Measurements from ENCODE around the gene PGAM4. TPM values are rescaled to one million over a fixed set of nuclear protein-coding genes. Genes with fewer than 3 reads are reported as not detected.
"Not testable (repeated sequence)": the region's sequence is repeated elsewhere in the genome, so short reads cannot be mapped to it uniquely, and the experiment has no call there.

Gene PGAM4
- polyA plus RNA-seq, 2 of the 4 experiments (the other 2 are of a cell fraction) = not detected

GRCh38 chrX:77949840-77950239 is 19.6 kb downstream of the PGAM4 start:
- POLR2A ChIA-PET = no interaction called here
- Histone ChIP-seq H3K27ac (0 out of 6 replicates have a peak overlapping the region, but pooled peaks of 1 of the 2 experiments have one; percentile 19), H3K4me3 (no peak overlapping the region), H3K4me2 (no peak overlapping the region), H3K9me3 (no peaks in the 10 kb centered on the region), H3K4me1 (peaks cover 30% of the 10 kb centered on the region)
- CTCF ChIA-PET = interaction anchor here (1.2 kb wide), 1 partner anchor 75 kb away, joined by 3 read pairs; no protein-coding TSS in a partner anchor
- TF ChIP-seq RCOR1 (IDR thresholded peaks at IDR 0.05; ENCODE audit: low read depth, low read length) = no peak
- no peak for TF ChIP-seq ZNF302 (CRISPR knock-in tag; IDR thresholded peaks at IDR 0.05)
- TF ChIP-seq RFX5 (IDR thresholded peaks at IDR 0.05) = no peak
- no peak for TF ChIP-seq HES2 (IDR thresholded peaks at IDR 0.05)
- TF ChIP-seq BCL3 (IDR thresholded peaks at IDR 0.05) = no peak
- TF ChIP-seq MAZ (IDR thresholded peaks at IDR 0.05; ENCODE audit: borderline replicate concordance, low read depth, low read length) = no peak
- TF ChIP-seq HOXB13 (CRISPR knock-in tag; IDR thresholded peaks at IDR 0.05; ENCODE audit: low read depth) = no peak
- TF ChIP-seq ESRRA (IDR thresholded peaks at IDR 0.05; ENCODE audit: borderline replicate concordance, low read length) = no peak
- no peak for TF ChIP-seq USF2 (IDR thresholded peaks at IDR 0.05)
- no peak for TF ChIP-seq ZFP36 (IDR thresholded peaks at IDR 0.05; ENCODE audit: borderline replicate concordance, partially characterized antibody)
- no peak for TF ChIP-seq MAX (IDR thresholded peaks at IDR 0.05)
- TF ChIP-seq CBX8 (IDR thresholded peaks at IDR 0.05) = no peak
- 86% methylated on average over 2 of the region's 2 CpGs for WGBS (ENCODE audit: missing lambda C conversion rate)
- ATAC-seq (no peak), FAIRE-seq (peak; percentile 61), DNase-seq (ENCODE audit: low read depth in 1 of 2, low spot score in 1 of 2) (no peak)

- DNase-seq (ENCODE audit: low read depth in 1 of 2, low spot score in 1 of 2) = no peak
- 94% methylated on average over 2 of the region's 2 CpGs for WGBS (ENCODE audit: missing lambda C conversion rate)
- TF ChIP-seq NPAS2 (CRISPR knock-in tag; IDR thresholded peaks at IDR 0.05; ENCODE audit: borderline replicate concordance) (no peak), ZFP36 (IDR thresholded peaks at IDR 0.05; ENCODE audit: borderline replicate concordance, partially characterized antibody) (peak; percentile 15)
- FAIRE-seq = no peak
- Histone ChIP-seq H3K4me3 (no peak overlapping the region), H3K9me3 (no peaks in the 10 kb centered on the region), H3K27ac (no peak overlapping the region), H3K4me1 (peaks cover 17% of the 10 kb centered on the region; the same call in 1 of the 3 replicates), H3K4me2 (no peak overlapping the region)
- ChIA-PET CTCF (interaction anchor here (0.6 kb wide), 2 partner anchors 13 to 1714 kb away, joined by 3 read pairs; no protein-coding TSS in a partner anchor), POLR2A (no interaction called here)
- no peak for ATAC-seq
Measured at GRCh38 chrX:77946571-77946970, 22.9 kb downstream of the PGAM4 start.

GRCh38 chrX:77945910-77946545 is 23.4 kb downstream of the PGAM4 start:
- CTCF ChIA-PET = no interaction called here
- peaks cover 17% of the 10 kb centered on the region; the same call in 1 of the 3 replicates for H3K4me1 ChIP-seq
- TF ChIP-seq MYC (IDR thresholded peaks at IDR 0.05; ENCODE audit: borderline replicate concordance, low read length) (no peak), RNF2 (IDR thresholded peaks at IDR 0.05; ENCODE audit: borderline replicate concordance, low read depth) (no peak), USF2 (IDR thresholded peaks at IDR 0.05) (no peak), MAFK (IDR thresholded peaks at IDR 0.05; ENCODE audit: partially characterized antibody) (no peak), POLR2AphosphoS2 (conservative IDR thresholded peaks at IDR 0.05; ENCODE audit: low read length) (no peak), E2F6 (IDR thresholded peaks at IDR 0.05; ENCODE audit: borderline replicate concordance, low read depth) (no peak), HOXA7 (CRISPR knock-in tag; IDR thresholded peaks at IDR 0.05) (no peak), BCL3 (IDR thresholded peaks at IDR 0.05) (no peak), MAX (IDR thresholded peaks at IDR 0.05) (no peak), PHF8 (IDR thresholded peaks at IDR 0.05; ENCODE audit: borderline replicate concordance, low read depth) (no peak), HOXB13 (CRISPR knock-in tag; IDR thresholded peaks at IDR 0.05; ENCODE audit: low read depth) (no peak)
- no peak for ATAC-seq
- H3K4me3 ChIP-seq = no peak overlapping the region
- H3K4me2 ChIP-seq = no peak overlapping the region
- 90% methylated on average over 7 of the region's 7 CpGs for WGBS (ENCODE audit: missing lambda C conversion rate)
- H3K27ac ChIP-seq = no peak overlapping the region
- no peaks in the 10 kb centered on the region for H3K9me3 ChIP-seq
- DNase-seq (ENCODE audit: low read depth in 1 of 2, low spot score in 1 of 2) = no peak
- peak; percentile 99 for FAIRE-seq
- POLR2A ChIA-PET = no interaction called here

GRCh38 chrX:77945031-77945430 is 24.4 kb downstream of the PGAM4 start:
- CTCF ChIA-PET; H3K9me3 ChIP-seq; DNase-seq (ENCODE audit: low read depth in 1 of 2, low spot score in 1 of 2); FAIRE-seq; H3K4me2 ChIP-seq; ATAC-seq; H3K4me3 ChIP-seq; POLR2A ChIA-PET; H3K27ac ChIP-seq: not testable (repeated sequence)
- WGBS (ENCODE audit: missing lambda C conversion rate) = 93% methylated on average over 6 of the region's 6 CpGs
- peaks cover 19% of the 10 kb centered on the region; the same call in 1 of the 3 replicates for H3K4me1 ChIP-seq

All from A549 (cell line).